NCI-H2196 (cell line): ENCODE results near the gene AHSG.
"Not testable (repeated sequence)": the region's sequence is repeated elsewhere in the genome, so short reads cannot be mapped to it uniquely, and the experiment has no call there.

Experiments used
- DNase-seq: peaks from one replicate; lab custom pipeline; 2025; ENCODE audit not compliant: unreplicated experiment; lab: John Stamatoyannopoulos, UW

The AHSG gene

GRCh38 chr3:186617036-186617946 lies 4.4 kb downstream of the AHSG start:
- peak; percentile 98 for DNase-seq

GRCh38 chr3:186618318-186618938 lies 5.6 kb downstream of the AHSG start:
- no peak for DNase-seq

- DNase-seq: no peak
These were observed 6.9 kb downstream of the AHSG start for GRCh38 chr3:186619787-186620212.

GRCh38 chr3:186620213-186621092 lies 7.6 kb downstream of the AHSG start:
- no peak for DNase-seq

DNA sequence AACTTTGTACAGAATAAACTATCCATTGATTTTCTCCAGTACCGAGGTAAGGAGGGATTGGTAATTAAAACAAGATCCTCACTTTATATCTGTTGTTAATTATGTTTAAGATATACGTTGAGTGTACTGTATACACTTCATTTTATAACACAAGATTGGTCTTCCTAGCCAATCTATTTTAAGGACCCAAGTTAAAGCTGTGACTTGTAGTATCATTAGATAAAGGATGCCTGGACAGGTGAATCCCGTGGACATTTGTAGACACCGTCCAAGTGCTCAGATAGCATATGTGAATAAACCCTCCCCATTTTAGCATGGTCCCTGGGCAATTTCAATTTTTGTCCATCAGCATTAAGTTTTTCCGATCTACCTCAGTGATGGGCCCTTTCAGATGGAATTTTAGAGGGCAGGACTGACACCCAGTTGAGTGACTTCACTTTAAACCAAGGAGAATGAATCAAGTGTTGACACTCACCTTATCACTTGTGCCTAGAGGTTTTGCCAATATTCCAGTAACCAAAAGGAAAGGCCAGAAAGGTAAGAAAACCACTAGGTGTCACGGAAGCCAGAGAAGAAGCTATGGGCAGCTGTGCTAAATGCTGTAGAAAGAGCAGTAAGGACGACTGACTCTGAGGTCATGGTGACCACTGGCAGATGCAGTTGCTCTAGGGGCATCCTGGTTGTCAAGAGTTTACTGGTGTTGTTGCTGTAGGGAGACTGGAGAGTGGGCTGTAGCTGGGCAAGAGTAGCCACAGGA lies 9.2 kb downstream of the AHSG start:
- DNase-seq: no peak

DNA sequence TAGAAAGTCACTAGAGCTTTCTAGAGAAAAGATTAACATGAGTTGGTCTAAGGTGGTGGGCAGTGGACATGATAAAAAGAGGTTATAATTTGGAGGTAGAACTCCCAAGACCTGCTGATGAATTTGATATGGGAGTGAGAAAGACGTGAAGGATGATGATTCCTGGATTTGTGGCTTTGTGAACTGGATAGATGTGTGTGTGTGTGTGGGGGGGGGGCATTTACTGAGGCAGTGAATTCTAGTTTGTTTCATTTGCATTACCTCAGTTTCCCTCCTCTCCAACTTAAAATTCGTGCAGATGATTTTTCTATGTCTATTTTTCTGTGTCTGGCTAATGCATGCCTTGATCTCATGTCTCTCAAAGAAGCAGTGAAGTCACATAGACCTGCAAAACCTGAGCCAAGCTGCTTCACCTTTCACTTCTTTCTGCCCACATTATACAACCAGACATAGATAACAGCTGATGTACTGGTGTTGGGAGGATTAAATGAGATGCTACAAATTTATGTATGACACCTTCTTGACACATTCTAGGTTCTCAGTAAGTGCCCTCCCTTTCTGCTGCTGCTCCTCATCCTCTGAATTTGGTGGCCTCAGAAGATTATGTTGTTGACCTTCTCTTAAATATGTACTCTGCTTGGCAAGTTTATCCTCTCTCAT lies 9.9 kb downstream of the AHSG start:
- no peak for DNase-seq

DNA sequence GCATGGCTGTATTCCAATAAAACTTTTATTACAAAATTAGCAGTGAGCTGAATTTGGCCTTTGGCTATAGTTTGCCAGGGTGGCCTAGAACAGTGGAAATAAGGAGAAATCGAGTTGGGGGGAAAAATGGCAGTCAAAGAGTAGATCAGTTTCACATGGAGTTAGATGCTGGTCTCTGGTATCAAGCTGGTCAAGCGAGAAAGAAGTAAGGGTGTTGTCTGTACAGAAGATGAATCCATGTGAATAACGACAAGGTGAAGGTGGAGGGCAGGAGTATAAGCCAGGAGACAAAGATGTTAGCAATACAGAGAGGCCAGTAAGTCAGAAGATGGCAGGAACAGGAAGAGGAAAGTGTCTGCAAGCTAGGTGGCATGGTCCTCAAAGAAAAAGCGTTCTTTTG lies 11.7 kb downstream of the AHSG start:
- no peak for DNase-seq

DNA sequence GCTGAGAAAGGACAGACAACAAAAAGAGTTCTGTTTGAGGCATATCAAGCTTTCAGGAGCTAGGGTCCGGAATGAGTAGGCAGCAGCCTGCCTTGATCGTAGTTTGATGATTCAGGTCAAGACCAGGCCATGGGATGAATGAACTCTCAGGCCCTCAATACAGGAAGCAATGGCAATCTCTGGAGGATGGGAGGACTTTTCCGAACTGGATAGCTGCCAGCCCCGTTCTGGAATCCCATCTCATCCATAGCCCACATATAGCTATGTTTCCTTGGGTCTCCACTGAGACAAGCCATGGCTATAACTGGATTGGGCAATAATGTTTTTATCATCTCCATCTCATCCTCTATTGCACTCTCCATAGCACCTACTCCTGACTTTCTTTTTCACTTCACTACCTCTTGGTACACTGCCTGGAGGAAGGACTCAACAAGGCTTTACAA lies 12.8 kb downstream of the AHSG start:
- no peak for DNase-seq

DNA sequence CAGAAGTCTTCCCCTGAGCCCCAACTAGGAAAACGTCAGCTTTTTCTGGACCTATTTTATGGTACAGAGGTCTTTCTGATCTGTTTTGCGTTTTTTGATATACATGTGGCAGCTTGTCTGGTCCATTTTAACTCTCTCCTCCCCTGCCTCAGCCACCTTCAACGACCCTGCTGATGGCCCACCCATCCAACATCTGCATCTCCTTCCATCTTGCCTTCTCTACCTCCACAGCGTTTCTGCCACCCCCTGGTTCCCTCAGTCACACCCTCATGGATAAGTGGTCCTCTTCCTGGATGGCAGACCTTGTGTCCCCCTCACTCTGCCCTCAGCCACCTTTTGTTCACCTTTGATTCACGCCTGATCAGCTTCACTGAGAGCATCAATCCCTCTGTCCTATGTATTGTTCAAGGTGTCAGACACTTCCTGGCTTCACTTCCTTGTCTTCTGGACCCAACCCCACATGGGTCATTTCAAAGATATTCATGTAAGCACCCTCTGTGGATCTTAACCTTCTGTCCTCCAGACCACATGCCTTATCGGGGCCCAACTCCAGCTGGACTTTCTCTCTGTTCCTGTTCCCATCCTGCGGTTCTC lies 13.5 kb downstream of the AHSG start:
- no peak for DNase-seq

DNA sequence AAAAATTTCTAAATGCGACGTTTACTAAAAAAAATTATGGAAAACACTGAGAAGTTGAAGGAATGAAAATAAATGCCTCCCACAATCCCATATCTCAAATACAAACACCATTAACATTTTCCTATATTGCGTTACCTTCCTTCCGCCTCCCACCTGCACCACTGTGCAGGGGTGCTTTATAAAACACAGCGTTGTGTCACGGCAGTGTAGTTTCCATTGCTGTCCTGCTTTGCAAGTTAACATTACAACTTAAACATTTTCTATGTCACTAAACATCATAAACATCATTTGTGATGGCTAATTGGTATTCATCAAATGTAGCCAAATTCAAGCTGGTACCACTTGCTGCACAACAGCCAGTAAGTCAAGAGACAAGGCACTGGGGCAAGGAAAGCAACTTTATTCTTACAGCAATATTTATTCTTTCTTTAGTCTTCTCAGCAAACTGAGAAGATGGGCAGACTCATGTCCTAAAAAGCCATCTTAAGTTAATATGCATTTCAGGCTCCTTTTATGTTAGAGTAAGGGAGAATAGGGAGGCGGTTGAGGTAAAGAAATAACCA lies 15.1 kb downstream of the AHSG start:
- DNase-seq: no peak

DNA sequence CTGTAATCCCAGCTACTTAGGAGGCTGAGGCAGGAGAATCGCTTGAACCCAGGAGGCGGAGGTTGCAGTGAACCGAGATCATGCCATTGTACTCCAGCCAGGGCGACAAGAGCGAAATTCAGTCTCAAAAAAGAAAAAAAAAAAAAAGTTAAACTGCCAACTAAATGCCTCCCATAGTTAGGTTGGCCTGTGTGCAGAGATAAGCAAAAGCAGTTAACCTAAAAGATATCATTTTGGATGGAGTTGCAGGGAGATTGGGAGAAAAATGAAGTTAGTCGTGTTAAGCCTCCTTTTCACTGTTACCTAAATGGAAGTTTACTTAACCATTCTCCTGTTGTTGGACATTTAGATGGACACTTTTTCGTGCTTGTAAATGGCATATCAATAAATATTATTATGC lies 15.9 kb downstream of the AHSG start:
- no peak for DNase-seq

- no peak for DNase-seq
These were observed 18.2 kb downstream of the AHSG start for GRCh38 chr3:186630950-186631641.

DNA sequence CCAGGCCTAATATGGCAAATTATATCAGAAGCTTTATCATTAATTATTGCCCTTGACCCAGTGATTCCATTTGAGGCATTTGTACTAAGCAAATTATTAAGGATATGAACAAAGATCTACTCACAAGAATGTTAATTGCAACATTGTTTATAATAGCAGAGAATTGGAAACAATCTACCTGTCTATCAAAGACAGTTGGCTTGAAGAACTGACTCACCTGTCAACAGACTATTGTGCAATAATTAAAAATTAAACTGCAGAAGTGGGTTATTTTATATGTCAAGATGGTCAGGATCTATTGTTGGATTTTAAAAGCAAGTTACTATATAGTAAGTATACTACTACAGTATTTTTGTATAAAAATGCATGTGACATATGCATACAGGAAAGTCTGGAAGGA lies 20.6 kb downstream of the AHSG start:
- no peak for DNase-seq

DNA sequence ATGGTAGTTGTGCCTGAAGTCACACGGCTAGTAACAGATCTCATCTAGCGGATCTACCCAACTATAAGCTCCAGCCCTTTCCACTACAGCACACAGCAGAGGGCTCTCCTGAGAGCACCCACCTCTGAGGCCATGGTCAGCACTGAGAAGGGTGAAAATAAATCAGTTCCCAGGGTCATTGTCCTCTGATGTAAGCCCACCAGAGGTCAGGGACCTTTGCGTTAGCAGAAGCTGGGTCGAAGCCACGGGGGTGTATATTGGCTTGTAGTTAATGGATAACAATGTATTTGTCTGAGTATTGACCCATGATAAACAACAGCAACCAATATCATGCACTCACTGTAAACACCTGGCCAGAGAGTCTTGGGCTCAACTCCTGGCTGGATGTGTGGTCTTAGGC lies 21.3 kb downstream of the AHSG start:
- not testable (repeated sequence) for DNase-seq

GRCh38 chr3:186635532-186635931 lies 22.7 kb downstream of the AHSG start:
- no peak for DNase-seq

DNA sequence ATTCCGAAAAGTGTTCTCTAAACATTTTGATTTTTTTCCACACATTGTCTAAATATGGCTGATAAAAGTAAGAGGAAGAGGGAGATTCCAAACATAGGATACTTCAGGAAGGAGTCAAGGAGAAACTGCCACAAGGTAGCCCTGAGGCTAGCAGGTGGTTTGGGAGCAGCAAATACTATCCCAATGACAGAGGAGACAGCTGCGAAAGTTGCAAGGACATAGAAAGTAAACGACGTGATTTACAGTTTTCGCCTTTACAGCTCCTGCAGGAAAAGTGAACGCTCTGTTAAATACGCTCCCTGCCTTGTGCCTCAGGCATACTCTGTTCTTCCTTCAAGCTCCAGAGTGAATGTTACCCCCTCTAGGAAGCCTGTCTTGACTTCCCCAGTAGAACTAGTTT lies 23.7 kb downstream of the AHSG start:
- no peak for DNase-seq

- no peak for DNase-seq
These were observed 24.8 kb downstream of the AHSG start for GRCh38 chr3:186637686-186638085.

DNA sequence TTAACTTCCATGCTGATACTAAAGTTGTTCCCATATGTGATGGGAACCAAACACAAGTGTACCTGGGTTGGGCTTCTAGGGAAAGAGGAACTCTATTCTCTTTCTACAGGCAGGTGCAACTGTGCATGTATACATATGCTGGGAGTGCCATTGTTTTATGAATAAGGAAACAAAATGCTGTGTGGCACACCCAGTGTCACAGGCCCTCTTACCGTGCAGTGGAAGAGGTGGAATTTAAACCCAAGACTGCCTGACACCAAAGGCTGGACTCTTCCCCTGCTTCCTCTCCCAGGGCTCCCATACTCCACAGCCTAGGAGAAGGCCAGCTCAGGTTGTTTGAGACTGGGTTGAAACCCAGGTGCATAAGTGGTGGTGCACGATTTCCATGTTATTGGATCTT lies 25.4 kb downstream of the AHSG start:
- DNase-seq: no peak
